ENCODE results near the gene MADD. TPM values are rescaled to one million over a fixed set of nuclear protein-coding genes. Genes with fewer than 3 reads are reported as not detected.

The MADD gene
- total and polyA plus RNA-seq, 10 of the 15 experiments (the other 5 are each of a cell fraction or from before 2014, with no cell fraction given), result 0.47 to 35.4 (median 17.6) TPM

DNA sequence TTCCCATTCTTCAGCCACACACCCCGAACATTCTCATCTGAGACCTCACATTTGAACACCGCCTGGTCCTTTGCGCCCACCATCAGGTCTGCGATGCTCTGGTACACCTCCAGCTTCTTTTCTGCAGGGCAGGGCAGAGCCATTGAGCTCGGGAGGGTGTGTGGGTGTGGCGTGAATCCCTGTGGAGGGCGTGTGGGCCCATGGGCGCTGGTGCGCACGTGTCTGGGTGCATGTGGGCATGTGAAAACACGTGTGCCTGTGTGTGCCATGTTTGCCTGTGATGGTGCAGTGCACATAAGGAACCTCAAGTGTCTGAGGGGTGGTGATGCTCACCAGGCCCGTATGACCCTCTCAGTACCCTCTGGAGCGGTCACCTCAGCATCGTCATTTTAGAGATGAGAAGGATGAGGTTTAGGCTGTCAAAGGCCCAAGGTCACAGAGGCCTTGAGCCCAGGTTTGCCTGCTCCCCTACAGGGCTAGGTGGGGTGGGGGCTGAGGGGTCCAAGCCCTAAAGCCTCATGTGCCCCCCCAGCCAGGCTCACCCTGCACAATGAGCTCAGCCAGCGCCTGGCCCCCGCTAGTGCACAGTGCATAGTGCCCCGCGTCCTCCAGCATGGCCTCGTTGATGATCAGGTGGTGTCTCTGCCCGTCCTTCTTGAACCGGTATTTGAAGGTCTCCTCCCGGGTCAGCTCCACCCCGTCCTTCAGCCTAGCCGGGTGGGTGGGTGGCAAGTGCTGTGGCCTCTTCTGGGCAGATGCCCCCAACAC lies 72.3 kb downstream of the MADD start:
- Histone ChIP-seq H4K20me1 (ENCODE audit: control insufficient read depth, insufficient read depth) (no peaks in the 10 kb centered on the region), H3K79me2 (ENCODE audit: control insufficient read depth, insufficient read depth, low read length) (no peaks in the 10 kb centered on the region), H3K9ac (ENCODE audit: control insufficient read depth, insufficient read depth, low read length) (no peak overlapping the region), H3K27ac (ENCODE audit: control insufficient read depth, insufficient read depth) (no peak overlapping the region), H3K9me3 (replicated peaks; ENCODE audit: control insufficient read depth, insufficient read depth, low read length) (no peaks in the 10 kb centered on the region), H3K27me3 (replicated peaks in 1 of 2; ENCODE audit: control insufficient read depth in 2 of 2, insufficient read depth in 2 of 2, low read length in 1 of 2) (no peaks in the 10 kb centered on the region; a peak in 1 of 4 replicates), H2AFZ (ENCODE audit: control insufficient read depth, low read depth, low read length) (no peak overlapping the region), H3K4me1 (ENCODE audit: control insufficient read depth, insufficient read depth, low read length) (no peaks in the 10 kb centered on the region), H3K36me3 (ENCODE audit: control insufficient read depth in 2 of 2, insufficient read depth in 2 of 2, low read length in 1 of 2) (no peaks in the 10 kb centered on the region), H3K4me3 (no peak overlapping the region), H3K4me2 (ENCODE audit: control insufficient read depth, insufficient read depth) (no peak overlapping the region)
- TF ChIP-seq BHLHE40 (IDR thresholded peaks at IDR 0.05; ENCODE audit: borderline replicate concordance in 1 of 2, low read depth in 2 of 2, low read length in 1 of 2), result 0 out of 4 replicates have a peak, but pooled peaks of 1 of the 2 experiments have one; percentile 12
- no peak for TF ChIP-seq CEBPB (IDR thresholded peaks at IDR 0.05; ENCODE audit: borderline replicate concordance in 1 of 2, low read depth in 2 of 2, low read length in 2 of 2)
- TF ChIP-seq STAT3 (IDR thresholded peaks at IDR 0.05; ENCODE audit: low read depth, low read length), result no peak
- TF ChIP-seq ZBED1 (IDR thresholded peaks at IDR 0.05; ENCODE audit: borderline replicate concordance), result no peak
- no peak for TF ChIP-seq SIN3A (IDR thresholded peaks at IDR 0.05; ENCODE audit: low read depth, low read length)
- 57% methylated on average over 24 of the region's 24 CpGs for WGBS (ENCODE audit: insufficient coverage, insufficient replicate concordance, low lambda C conversion rate, missing lambda C conversion rate)
- POLR2A ChIA-PET, result no interaction called here
- in situ Hi-C loops (cut with MboI), result no loop called here
- RAD21 ChIA-PET (ENCODE audit: unreplicated experiment), result no interaction called here
- no peak for ATAC-seq
- DNase-seq (ENCODE audit: low read depth, low spot score), result no peak
- SMC1A ChIA-PET (ENCODE audit: uncharacterized antibody, unreplicated experiment), result no interaction called here
- CTCF ChIA-PET, result no interaction called here
- intact Hi-C loops (cut with micrococcal nuclease; ENCODE audit: unreplicated experiment), result no loop called here
- no peak for FAIRE-seq
- no TSS peak for BruUV-seq (replicated peaks)

GRCh38 chr11:47342854-47343253 lies 72.9 kb downstream of the MADD start:
- ChIA-PET RAD21 (ENCODE audit: unreplicated experiment) (no interaction called here), SMC1A (ENCODE audit: uncharacterized antibody, unreplicated experiment) (interaction anchor here (0.6 kb wide), 1 partner anchor 15 kb away, joined by 3 read pairs; no protein-coding TSS in a partner anchor), CTCF (no interaction called here), POLR2A (no interaction called here)
- no peak overlapping the region for H3K9ac ChIP-seq (ENCODE audit: control insufficient read depth, insufficient read depth, low read length)
- intact Hi-C loops (cut with micrococcal nuclease; ENCODE audit: unreplicated experiment), result no loop called here
- no peak overlapping the region for H2AFZ ChIP-seq (ENCODE audit: control insufficient read depth, low read depth, low read length)
- DNase-seq (ENCODE audit: low read depth, low spot score) (no peak), FAIRE-seq (no peak), ATAC-seq (no peak)
- BruUV-seq (replicated peaks), result no TSS peak
- in situ Hi-C loops (cut with MboI), result no loop called here
- no peak overlapping the region for H3K27ac ChIP-seq (ENCODE audit: control insufficient read depth, insufficient read depth)
- H3K4me3 ChIP-seq, result no peak overlapping the region
- no peaks in the 10 kb centered on the region for H3K79me2 ChIP-seq (ENCODE audit: control insufficient read depth, insufficient read depth, low read length)
- no peaks in the 10 kb centered on the region for H4K20me1 ChIP-seq (ENCODE audit: control insufficient read depth, insufficient read depth)
- 87% methylated on average over 15 of the region's 15 CpGs for WGBS (ENCODE audit: insufficient coverage, insufficient replicate concordance, low lambda C conversion rate, missing lambda C conversion rate)
- no peaks in the 10 kb centered on the region for H3K4me1 ChIP-seq (ENCODE audit: control insufficient read depth, insufficient read depth, low read length)
- H3K36me3 ChIP-seq (ENCODE audit: control insufficient read depth in 2 of 2, insufficient read depth in 2 of 2, low read length in 1 of 2), result no peaks in the 10 kb centered on the region
- no peak overlapping the region for H3K4me2 ChIP-seq (ENCODE audit: control insufficient read depth, insufficient read depth)
- H3K27me3 ChIP-seq (replicated peaks in 1 of 2; ENCODE audit: control insufficient read depth in 2 of 2, insufficient read depth in 2 of 2, low read length in 1 of 2), result no peaks in the 10 kb centered on the region; a peak in 1 of 4 replicates
- no peaks in the 10 kb centered on the region for H3K9me3 ChIP-seq (replicated peaks; ENCODE audit: control insufficient read depth, insufficient read depth, low read length)
- TF ChIP-seq PRDM15 (CRISPR knock-in tag; IDR thresholded peaks at IDR 0.05) (no peak), KDM1A (IDR thresholded peaks at IDR 0.05; ENCODE audit: borderline replicate concordance) (no peak), LARP7 (IDR thresholded peaks at IDR 0.05) (no peak), CBX3 (IDR thresholded peaks at IDR 0.05; ENCODE audit: borderline replicate concordance, low read depth) (no peak)
- TF ChIP-seq, protein P1, sequence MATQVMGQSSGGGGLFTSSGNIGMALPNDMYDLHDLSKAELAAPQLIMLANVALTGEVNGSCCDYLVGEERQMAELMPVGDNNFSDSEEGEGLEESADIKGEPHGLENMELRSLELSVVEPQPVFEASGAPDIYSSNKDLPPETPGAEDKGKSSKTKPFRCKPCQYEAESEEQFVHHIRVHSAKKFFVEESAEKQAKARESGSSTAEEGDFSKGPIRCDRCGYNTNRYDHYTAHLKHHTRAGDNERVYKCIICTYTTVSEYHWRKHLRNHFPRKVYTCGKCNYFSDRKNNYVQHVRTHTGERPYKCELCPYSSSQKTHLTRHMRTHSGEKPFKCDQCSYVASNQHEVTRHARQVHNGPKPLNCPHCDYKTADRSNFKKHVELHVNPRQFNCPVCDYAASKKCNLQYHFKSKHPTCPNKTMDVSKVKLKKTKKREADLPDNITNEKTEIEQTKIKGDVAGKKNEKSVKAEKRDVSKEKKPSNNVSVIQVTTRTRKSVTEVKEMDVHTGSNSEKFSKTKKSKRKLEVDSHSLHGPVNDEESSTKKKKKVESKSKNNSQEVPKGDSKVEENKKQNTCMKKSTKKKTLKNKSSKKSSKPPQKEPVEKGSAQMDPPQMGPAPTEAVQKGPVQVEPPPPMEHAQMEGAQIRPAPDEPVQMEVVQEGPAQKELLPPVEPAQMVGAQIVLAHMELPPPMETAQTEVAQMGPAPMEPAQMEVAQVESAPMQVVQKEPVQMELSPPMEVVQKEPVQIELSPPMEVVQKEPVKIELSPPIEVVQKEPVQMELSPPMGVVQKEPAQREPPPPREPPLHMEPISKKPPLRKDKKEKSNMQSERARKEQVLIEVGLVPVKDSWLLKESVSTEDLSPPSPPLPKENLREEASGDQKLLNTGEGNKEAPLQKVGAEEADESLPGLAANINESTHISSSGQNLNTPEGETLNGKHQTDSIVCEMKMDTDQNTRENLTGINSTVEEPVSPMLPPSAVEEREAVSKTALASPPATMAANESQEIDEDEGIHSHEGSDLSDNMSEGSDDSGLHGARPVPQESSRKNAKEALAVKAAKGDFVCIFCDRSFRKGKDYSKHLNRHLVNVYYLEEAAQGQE (IDR thresholded peaks at IDR 0.05; ENCODE audit: low read depth, low read length), result no peak

Measured in GM12878 (cell line).